ENCODE measurements around the gene PTPRT. TPM values are rescaled to one million over a fixed set of nuclear protein-coding genes. Genes with fewer than 3 reads are reported as not detected.

Gene PTPRT
- total RNA-seq, 1 donor = not detected

GRCh38 chr20:43188861-43189553 lies 699 bp downstream of the PTPRT start:
- DNase-seq (ENCODE audit: low read depth) = no peak
- H3K4me3 ChIP-seq (ENCODE audit: low read depth, low read length) = no peak overlapping the region
- TF ChIP-seq, protein P1, sequence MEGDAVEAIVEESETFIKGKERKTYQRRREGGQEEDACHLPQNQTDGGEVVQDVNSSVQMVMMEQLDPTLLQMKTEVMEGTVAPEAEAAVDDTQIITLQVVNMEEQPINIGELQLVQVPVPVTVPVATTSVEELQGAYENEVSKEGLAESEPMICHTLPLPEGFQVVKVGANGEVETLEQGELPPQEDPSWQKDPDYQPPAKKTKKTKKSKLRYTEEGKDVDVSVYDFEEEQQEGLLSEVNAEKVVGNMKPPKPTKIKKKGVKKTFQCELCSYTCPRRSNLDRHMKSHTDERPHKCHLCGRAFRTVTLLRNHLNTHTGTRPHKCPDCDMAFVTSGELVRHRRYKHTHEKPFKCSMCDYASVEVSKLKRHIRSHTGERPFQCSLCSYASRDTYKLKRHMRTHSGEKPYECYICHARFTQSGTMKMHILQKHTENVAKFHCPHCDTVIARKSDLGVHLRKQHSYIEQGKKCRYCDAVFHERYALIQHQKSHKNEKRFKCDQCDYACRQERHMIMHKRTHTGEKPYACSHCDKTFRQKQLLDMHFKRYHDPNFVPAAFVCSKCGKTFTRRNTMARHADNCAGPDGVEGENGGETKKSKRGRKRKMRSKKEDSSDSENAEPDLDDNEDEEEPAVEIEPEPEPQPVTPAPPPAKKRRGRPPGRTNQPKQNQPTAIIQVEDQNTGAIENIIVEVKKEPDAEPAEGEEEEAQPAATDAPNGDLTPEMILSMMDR (IDR thresholded peaks at IDR 0.05; ENCODE audit: insufficient read depth, low read depth, low read length) = no peak

- no peak for DNase-seq (ENCODE audit: low read depth)
- TF ChIP-seq, protein P1 (IDR thresholded peaks at IDR 0.05; ENCODE audit: insufficient read depth, low read depth, low read length) = no peak
- no peak overlapping the region for H3K4me3 ChIP-seq (ENCODE audit: low read depth, low read length)
Observed at GRCh38 chr20:43188234-43188653, 1.5 kb downstream of the PTPRT start.

DNA sequence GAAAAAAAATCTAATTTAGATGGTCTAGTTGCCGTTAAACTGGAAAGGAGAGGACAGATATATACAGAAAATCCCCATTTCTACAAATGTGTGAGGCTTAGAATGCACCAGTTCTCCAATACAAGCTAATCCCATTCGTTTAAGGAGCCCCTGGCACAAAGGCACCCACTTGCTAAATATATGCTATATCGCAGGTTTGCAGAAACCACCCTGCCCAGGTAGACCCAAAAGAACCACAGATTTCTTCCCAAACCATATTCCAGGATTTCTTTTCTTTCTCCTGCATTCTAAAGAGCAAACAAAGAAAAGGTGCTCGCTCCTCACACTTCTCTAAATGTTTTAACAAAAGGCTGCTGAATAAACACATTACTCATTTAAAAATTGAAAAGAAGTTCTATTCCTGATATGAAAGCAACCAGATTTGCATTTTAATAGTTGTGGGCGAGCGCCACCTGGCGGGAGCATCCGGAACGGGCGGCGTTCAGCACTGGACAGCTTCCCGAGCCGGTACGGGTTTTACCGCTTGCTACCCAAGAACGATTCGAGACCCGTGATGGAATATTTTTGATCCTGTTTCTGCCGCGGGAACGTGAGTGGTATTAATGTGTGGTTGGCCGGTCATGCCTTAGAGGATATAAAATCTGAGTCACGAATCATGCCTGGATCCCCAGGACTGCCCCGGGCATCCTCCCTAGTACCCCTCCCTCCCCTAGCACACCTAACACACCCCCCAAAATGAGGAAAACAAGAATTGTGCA lies 2.1 kb downstream of the PTPRT start:
- no peak overlapping the region for H3K4me3 ChIP-seq (ENCODE audit: low read depth, low read length)
- TF ChIP-seq, protein P1 (IDR thresholded peaks at IDR 0.05; ENCODE audit: insufficient read depth, low read depth, low read length) = peak; percentile 80
- peak; percentile 62 for DNase-seq (ENCODE audit: low read depth)

DNA sequence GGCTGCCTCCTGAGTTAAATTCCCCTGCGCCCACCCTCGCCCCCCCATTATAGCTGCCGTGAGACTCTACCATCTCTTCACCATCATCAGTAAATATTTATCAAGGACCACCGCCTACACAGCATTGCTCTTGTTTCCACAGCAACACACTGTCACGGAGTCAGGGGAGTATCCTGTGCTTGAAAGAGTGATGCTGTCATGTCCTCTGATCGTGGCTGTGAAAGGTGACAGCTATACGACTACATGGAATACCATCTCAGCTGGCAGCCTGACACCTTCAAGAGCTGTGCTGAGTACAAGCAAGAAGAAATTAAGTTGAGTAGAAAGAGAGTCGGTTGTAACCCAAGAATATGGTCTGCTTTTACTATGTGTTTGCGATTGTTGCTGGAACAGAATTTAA lies 3.4 kb downstream of the PTPRT start:
- H3K4me3 ChIP-seq (ENCODE audit: low read depth, low read length) = no peak overlapping the region
- TF ChIP-seq, protein P1 (IDR thresholded peaks at IDR 0.05; ENCODE audit: insufficient read depth, low read depth, low read length) = no peak
- no peak for DNase-seq (ENCODE audit: low read depth)

GRCh38 chr20:43185901-43186300 lies 3.8 kb downstream of the PTPRT start:
- no peak overlapping the region for H3K4me3 ChIP-seq (ENCODE audit: low read depth, low read length)
- DNase-seq (ENCODE audit: low read depth) = no peak
- TF ChIP-seq, protein P1 (IDR thresholded peaks at IDR 0.05; ENCODE audit: insufficient read depth, low read depth, low read length) = no peak

DNA sequence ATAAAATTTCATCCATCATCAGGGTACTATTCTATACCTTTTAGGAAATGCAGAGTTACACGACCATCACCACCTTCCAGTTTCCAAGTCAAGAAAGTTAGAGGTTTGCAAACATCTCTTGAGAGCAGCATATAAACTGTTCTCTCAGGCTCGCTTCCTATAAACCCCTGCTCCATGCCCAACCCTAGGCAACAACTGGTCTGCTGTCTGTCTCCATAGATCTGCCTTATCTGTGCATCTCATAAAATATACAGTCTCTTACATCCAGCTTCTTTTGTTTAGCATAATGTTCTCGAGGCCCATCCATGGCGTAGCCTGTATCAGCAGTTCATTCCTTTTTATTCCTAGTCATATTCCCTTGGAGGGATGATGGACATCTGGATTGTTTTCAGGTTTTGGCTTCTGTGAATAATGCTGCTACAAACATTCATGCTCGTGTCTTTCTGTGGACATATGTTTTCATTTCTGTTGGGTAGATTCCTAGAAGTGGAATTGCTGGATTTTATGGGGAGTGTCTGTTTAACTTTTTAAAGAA lies 6.1 kb downstream of the PTPRT start:
- DNase-seq (ENCODE audit: low read depth) = no peak
- no peak overlapping the region for H3K4me3 ChIP-seq (ENCODE audit: low read depth, low read length)
- TF ChIP-seq, protein P1 (IDR thresholded peaks at IDR 0.05; ENCODE audit: insufficient read depth, low read depth, low read length) = no peak
